HG02588 (cell line): ENCODE results near the gene MED19.
A peak's percentile ranks its signal among the peaks of the same experiment; 100 is the strongest.
"Not testable (repeated sequence)": the region's sequence is repeated elsewhere in the genome, so short reads cannot be mapped to it uniquely, and the experiment has no call there.

Experiments
- ATAC-seq: cut with Tn5 transposase; IDR thresholded peaks from one replicate; pipeline ENCODE4 v1.9.1; 2021; ENCODE audit warnings: mild to moderate bottlenecking, moderate library complexity; ENCODE audit not compliant: unreplicated experiment

MED19 gene

GRCh38 chr11:57705432-57705831, 6.6 kb downstream of the MED19 start:
- ATAC-seq, result not testable (repeated sequence)

- ATAC-seq, result no peak
Observed at GRCh38 chr11:57704932-57705331, 7.1 kb downstream of the MED19 start.

GRCh38 chr11:57703341-57703740, 8.7 kb downstream of the MED19 start:
- ATAC-seq, result no peak

- ATAC-seq, result no peak
Observed at GRCh38 chr11:57700425-57700824, 11.6 kb downstream of the MED19 start.

GRCh38 chr11:57699813-57700212, 12.2 kb downstream of the MED19 start:
- no peak for ATAC-seq

- ATAC-seq, result no peak
Observed at GRCh38 chr11:57698843-57699365, 13.1 kb downstream of the MED19 start.

GRCh38 chr11:57690474-57690873, 21.5 kb downstream of the MED19 start:
- not testable (repeated sequence) for ATAC-seq

- ATAC-seq, result no peak
Observed at GRCh38 chr11:57681168-57681567, 30.8 kb downstream of the MED19 start.

- no peak for ATAC-seq
Observed at GRCh38 chr11:57680552-57680874, 31.5 kb downstream of the MED19 start.

GRCh38 chr11:57679396-57679795, 32.6 kb downstream of the MED19 start:
- no peak for ATAC-seq

- no peak for ATAC-seq
Observed at GRCh38 chr11:57675176-57675941, 36.7 kb downstream of the MED19 start.

GRCh38 chr11:57674251-57674650, 37.8 kb downstream of the MED19 start:
- ATAC-seq, result no peak

- ATAC-seq, result peak; percentile 14
Observed at GRCh38 chr11:57668434-57668782, 43.6 kb downstream of the MED19 start.

GRCh38 chr11:57667736-57668433, 44.1 kb downstream of the MED19 start, which contains the start of gene ZDHHC5:
TSS of gene ZDHHC5 (plus strand) at chr11:57668114. CDS start at chr11:57673091, 4,977 bp downstream.
- peak; percentile 83 for ATAC-seq

- ATAC-seq, result peak; percentile 61
Observed at GRCh38 chr11:57667117-57667735, 44.8 kb downstream of the MED19 start.

- no peak for ATAC-seq
Observed at GRCh38 chr11:57663975-57664374, 48.0 kb downstream of the MED19 start.

- no peak for ATAC-seq
Observed at GRCh38 chr11:57662893-57663292, 49.1 kb downstream of the MED19 start.

- ATAC-seq, result no peak
Observed at GRCh38 chr11:57659669-57660068, 52.3 kb downstream of the MED19 start.

GRCh38 chr11:57658023-57658361, 54.0 kb downstream of the MED19 start:
- ATAC-seq, result no peak

GRCh38 chr11:57657194-57658022, 54.6 kb downstream of the MED19 start, which contains the start of gene CLP1:
TSS of gene CLP1 (plus strand) at chr11:57657762. CDS start at chr11:57659477, 1,715 bp downstream.
- peak; percentile 98 for ATAC-seq

GRCh38 chr11:57656885-57657193, 55.2 kb downstream of the MED19 start:
- no peak for ATAC-seq
